KMS-11 (cell line): ENCODE results near the gene CRYZL1.

Experiments used
- H2AFZ ChIP-seq: fragments of 200-600 bp; sonication (generic); 2 replicates; pipeline ENCODE4 v1.6.1; 2016; ENCODE audit warnings: antibody characterized with exemption, mixed run types, low read depth
- H3K27ac ChIP-seq: fragments of 200-600 bp; sonication (generic); 2 replicates; pipeline ENCODE4 v1.6.1; 2016; ENCODE audit warnings: mild to moderate bottlenecking, mixed run types
- H3K27me3 ChIP-seq: fragments of 200-600 bp; sonication (generic); 2 replicates; pipeline ENCODE4 v1.6.1; 2017; ENCODE audit warnings: mild to moderate bottlenecking, low read depth, mixed run types, moderate library complexity; ENCODE audit not compliant: insufficient read depth
- H3K36me3 ChIP-seq: fragments of 200-600 bp; sonication (generic); 2 replicates; pipeline ENCODE4 v1.6.1; 2017; ENCODE audit warnings: mild to moderate bottlenecking, mixed run types; ENCODE audit not compliant: insufficient read depth
- H3K4me1 ChIP-seq: fragments of 200-600 bp; sonication (generic); 2 replicates; pipeline ENCODE4 v1.6.1; 2016; ENCODE audit warnings: mild to moderate bottlenecking, low read depth, mixed run types; ENCODE audit not compliant: poor library complexity, severe bottlenecking
- H3K4me2 ChIP-seq: fragments of 200-600 bp; sonication (generic); 2 replicates; pipeline ENCODE4 v1.7.0; 2016; ENCODE audit warnings: mild to moderate bottlenecking, mixed run types
- H3K4me3 ChIP-seq: fragments of 200-600 bp; sonication (generic); IDR thresholded peaks from 2 replicates; pipeline ENCODE4 v1.6.1; 2017; ENCODE audit warnings: low read depth, low read length, mixed read lengths; ENCODE audit not compliant: insufficient read depth
- H3K79me2 ChIP-seq: fragments of 200-600 bp; sonication (generic); 2 replicates; pipeline ENCODE4 v1.6.1; 2016; ENCODE audit warnings: low read depth, mixed run types; ENCODE audit not compliant: insufficient read depth
- H3K9ac ChIP-seq: fragments of 200-600 bp; sonication (generic); 2 replicates; pipeline ENCODE4 v1.6.1; 2016; ENCODE audit warnings: mild to moderate bottlenecking, mixed run types
- H4K20me1 ChIP-seq: fragments of 200-600 bp; sonication (generic); 2 replicates; pipeline ENCODE4 v1.6.1; 2016; ENCODE audit warnings: mild to moderate bottlenecking, mixed run types; ENCODE audit not compliant: insufficient read depth
- CTCF ChIP-seq: fragments of 200-600 bp; sonication (generic); conservative IDR thresholded peaks from 2 replicates; pipeline ENCODE4 v1.6.1; 2017; ENCODE audit warnings: low read depth, mild to moderate bottlenecking, antibody characterized with exemption, low read length, moderate library complexity, mixed read lengths

The CRYZL1 gene

DNA sequence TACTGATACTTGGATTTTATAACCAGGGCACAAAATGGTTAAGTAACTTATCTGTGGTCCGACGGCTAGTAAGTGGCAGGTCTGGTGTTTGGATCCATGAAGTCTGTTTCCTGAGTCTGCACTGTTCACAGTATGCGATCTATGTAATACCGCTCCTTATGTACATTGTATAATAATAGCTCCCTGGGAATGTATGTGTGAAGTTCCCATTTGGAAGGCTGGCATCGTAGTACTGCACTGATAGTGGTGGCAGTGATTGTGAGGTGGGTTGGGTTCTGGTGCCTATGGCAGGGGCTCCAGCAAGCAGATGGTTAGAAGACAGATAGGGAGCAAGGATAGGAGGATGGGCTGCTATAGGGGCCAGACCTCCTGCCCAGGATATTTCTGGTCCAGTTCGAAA lies 26.1 kb upstream of the CRYZL1 start:
- Histone ChIP-seq H3K79me2 (no peaks in the 10 kb centered on the region), H3K4me1 (no peaks in the 10 kb centered on the region), H3K36me3 (no peaks in the 10 kb centered on the region), H3K9ac (no peak overlapping the region), H3K27me3 (no peaks in the 10 kb centered on the region), H3K27ac (no peak overlapping the region), H4K20me1 (no peaks in the 10 kb centered on the region), H3K4me3 (no peak overlapping the region), H2AFZ (no peak overlapping the region), H3K4me2 (no peak overlapping the region)
- TF ChIP-seq CTCF, result no peak

DNA sequence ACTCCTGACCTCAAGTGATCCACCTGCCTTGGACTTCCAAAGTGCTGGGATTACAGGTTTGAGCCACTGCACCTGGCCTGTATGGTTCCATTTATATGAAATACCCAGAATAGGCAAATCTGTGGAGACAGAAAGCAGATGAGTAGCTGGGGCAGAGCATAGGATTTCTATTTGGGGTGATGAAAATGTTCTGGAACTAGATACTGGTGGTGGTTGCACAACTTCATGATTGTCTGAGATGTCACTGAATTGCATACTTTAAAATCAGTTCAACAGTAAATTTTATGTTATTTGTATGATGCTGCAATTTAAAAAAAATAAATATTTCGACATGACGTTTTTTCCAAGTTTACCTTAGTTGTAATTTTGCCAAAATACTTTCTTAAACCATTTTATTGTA lies 24.6 kb upstream of the CRYZL1 start:
- no peak for TF ChIP-seq CTCF
- Histone ChIP-seq H3K4me3 (no peak overlapping the region), H3K79me2 (no peaks in the 10 kb centered on the region), H4K20me1 (no peaks in the 10 kb centered on the region), H3K27ac (no peak overlapping the region), H3K27me3 (no peaks in the 10 kb centered on the region), H2AFZ (no peak overlapping the region), H3K36me3 (no peaks in the 10 kb centered on the region), H3K4me1 (no peaks in the 10 kb centered on the region), H3K9ac (no peak overlapping the region), H3K4me2 (no peak overlapping the region)

DNA sequence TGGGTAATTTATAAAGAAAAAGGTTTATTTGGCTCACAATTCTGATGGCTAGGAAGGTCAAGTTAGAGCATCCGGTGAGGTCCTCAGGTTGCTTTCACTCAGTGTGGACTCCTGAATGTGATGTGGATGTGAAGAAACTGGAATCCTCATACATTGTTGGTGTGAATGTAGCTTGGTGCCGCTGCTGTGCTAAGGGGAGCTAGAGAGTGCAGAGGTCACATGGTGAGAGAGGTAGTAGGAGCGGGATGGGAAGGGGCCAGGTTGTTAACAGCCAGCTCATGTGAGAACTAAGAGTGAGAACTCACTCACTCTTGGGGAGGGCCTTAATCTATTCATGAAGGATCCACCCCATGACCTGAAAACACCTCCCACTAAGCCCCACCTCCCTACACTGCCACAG lies 22.6 kb upstream of the CRYZL1 start:
- Histone ChIP-seq H3K79me2 (no peaks in the 10 kb centered on the region; the same call in 1 of the 2 replicates), H3K36me3 (no peaks in the 10 kb centered on the region), H4K20me1 (no peaks in the 10 kb centered on the region), H2AFZ (no peak overlapping the region), H3K4me2 (no peak overlapping the region), H3K9ac (no peak overlapping the region), H3K4me3 (no peak overlapping the region), H3K4me1 (no peaks in the 10 kb centered on the region), H3K27me3 (no peaks in the 10 kb centered on the region), H3K27ac (no peak overlapping the region)
- no peak for TF ChIP-seq CTCF

GRCh38 chr21:33663241-33663640 lies 21.7 kb upstream of the CRYZL1 start:
- H3K36me3 ChIP-seq, result no peaks in the 10 kb centered on the region
- H3K4me3 ChIP-seq, result no peak overlapping the region
- H3K79me2 ChIP-seq, result no peaks in the 10 kb centered on the region; the same call in 1 of the 2 replicates
- H3K4me2 ChIP-seq, result no peak overlapping the region
- H3K4me1 ChIP-seq, result no peaks in the 10 kb centered on the region
- H2AFZ ChIP-seq, result no peak overlapping the region
- H3K27ac ChIP-seq, result no peak overlapping the region
- H3K9ac ChIP-seq, result no peak overlapping the region
- H3K27me3 ChIP-seq, result no peaks in the 10 kb centered on the region
- no peaks in the 10 kb centered on the region for H4K20me1 ChIP-seq
- no peak for TF ChIP-seq CTCF

- Histone ChIP-seq H4K20me1 (no peaks in the 10 kb centered on the region), H3K4me3 (no peak overlapping the region), H3K4me1 (no peaks in the 10 kb centered on the region), H3K79me2 (no peaks in the 10 kb centered on the region; the same call in 1 of the 2 replicates), H3K27ac (no peak overlapping the region), H3K9ac (no peak overlapping the region), H3K27me3 (no peaks in the 10 kb centered on the region), H3K4me2 (no peak overlapping the region), H3K36me3 (no peaks in the 10 kb centered on the region), H2AFZ (no peak overlapping the region)
- no peak for TF ChIP-seq CTCF
Observed at GRCh38 chr21:33662046-33662445, 20.5 kb upstream of the CRYZL1 start.
